HepG2 (cell line): ENCODE results near the gene SERPINA3. TPM values are rescaled to one million over a fixed set of nuclear protein-coding genes. Genes with fewer than 3 reads are reported as not detected.

Experiments
- FOXK2 ChIP-seq: fragments of 450-650 bp; IDR thresholded peaks from 2 replicates; pipeline ENCODE4 v1.6.1; 2016
- FUBP1 ChIP-seq: sonication (generic); formaldehyde crosslinking; IDR thresholded peaks from 2 replicates; pipeline ENCODE4 v1.5.1; 2020; ENCODE audit warnings: missing genetic modification reagents, mild to moderate bottlenecking, borderline replicate concordance
- JARID2 ChIP-seq: sonication (generic); formaldehyde crosslinking; IDR thresholded peaks from 2 replicates; pipeline ENCODE4 v1.8.1; 2023; ENCODE audit warnings: missing genetic modification reagents, inconsistent platforms; ENCODE audit not compliant: insufficient replicate concordance
- KDM1A ChIP-seq: IDR thresholded peaks from 2 replicates; pipeline ENCODE4 v1.6.1; 2016; ENCODE audit warnings: missing compliant biosample characterization
- NAIF1 ChIP-seq: sonication (generic); formaldehyde crosslinking; IDR thresholded peaks from 2 replicates; pipeline ENCODE4 v1.5.0; 2020; ENCODE audit warnings: mild to moderate bottlenecking, missing genetic modification reagents, borderline replicate concordance
- NR2F6 ChIP-seq, 2 experiments: IDR thresholded peaks; 2 replicates each; pipeline ENCODE4 v1.6.1; 2016; ENCODE audit warnings: antibody characterized with exemption in 1 of 2, mild to moderate bottlenecking in 1 of 2
- PHF20 ChIP-seq: sonication (generic); formaldehyde crosslinking; IDR thresholded peaks from 2 replicates; pipeline ENCODE4 v1.5.0; 2020; ENCODE audit warnings: mild to moderate bottlenecking, missing genetic modification reagents
- RFX3 ChIP-seq: IDR thresholded peaks from 2 replicates; pipeline ENCODE4 v1.6.1; 2016; ENCODE audit warnings: missing biosample characterization, missing genetic modification reagents
- RFXAP ChIP-seq: sonication (generic); formaldehyde crosslinking; IDR thresholded peaks from 2 replicates; pipeline ENCODE4 v1.4.0; 2020; ENCODE audit warnings: missing genetic modification reagents, borderline replicate concordance
- SALL2 ChIP-seq: sonication (generic); formaldehyde crosslinking; IDR thresholded peaks from 2 replicates; pipeline ENCODE4 v1.8.1; 2023; ENCODE audit warnings: mild to moderate bottlenecking, missing genetic modification reagents, inconsistent platforms
- SAP130 ChIP-seq: IDR thresholded peaks from 2 replicates; pipeline ENCODE4 v1.6.1; 2016; ENCODE audit warnings: low read depth
- SATB2 ChIP-seq: sonication (generic); formaldehyde crosslinking; IDR thresholded peaks from 2 replicates; pipeline ENCODE4 v1.5.0; 2020; ENCODE audit warnings: missing genetic modification reagents
- SMC3 ChIP-seq: IDR thresholded peaks from 2 replicates; pipeline ENCODE4 v1.6.1; 2011; ENCODE audit warnings: low read length, improper control_type of control experiment
- ZBTB8A ChIP-seq: sonication (generic); formaldehyde crosslinking; IDR thresholded peaks from 2 replicates; pipeline ENCODE4 v1.4.0; 2020; ENCODE audit warnings: mild to moderate bottlenecking, low read depth, missing genetic modification reagents, borderline replicate concordance
- ZEB1 ChIP-seq: IDR thresholded peaks from 2 replicates; pipeline ENCODE4 v1.6.1; 2012; ENCODE audit warnings: mild to moderate bottlenecking, low read depth, inconsistent platforms; ENCODE audit not compliant: insufficient replicate concordance
- ZMYM3 ChIP-seq: sonication (generic); formaldehyde crosslinking; IDR thresholded peaks from 2 replicates; pipeline ENCODE4 v1.5.1; 2020; ENCODE audit warnings: mild to moderate bottlenecking, missing genetic modification reagents
- ZNF180 ChIP-seq: sonication (generic); formaldehyde crosslinking; IDR thresholded peaks from 2 replicates; pipeline ENCODE4 v1.4.0; 2020; ENCODE audit warnings: low read depth, missing genetic modification reagents, borderline replicate concordance
- ZNF503 ChIP-seq: sonication (generic); formaldehyde crosslinking; IDR thresholded peaks from 2 replicates; pipeline ENCODE4 v1.4.0; 2020; ENCODE audit warnings: missing genetic modification reagents
- ZNF512B ChIP-seq: sonication (generic); formaldehyde crosslinking; IDR thresholded peaks from 2 replicates; pipeline ENCODE4 v1.5.1; 2020; ENCODE audit warnings: missing genetic modification reagents, mild to moderate bottlenecking, borderline replicate concordance
- ZNF543 ChIP-seq: sonication (generic); formaldehyde crosslinking; IDR thresholded peaks from 2 replicates; pipeline ENCODE4 v1.4.0; 2020; ENCODE audit warnings: mild to moderate bottlenecking, missing genetic modification reagents
- polyA plus RNA-seq, 8 experiments: library from polyadenylated mRNA; depleted of rRNA in 3 of 8; stranded (reverse) in 7 of 8; unstranded in 1 of 8; fragments of >200 nt; fragmentation: Illumina TruSeq in 4 of 8; extraction: Trizol in 4 of 8; gene quantifications; 2 replicates each; pipeline versions ENCODE4 v1.2.1 to v1.2.3, GENCODE V29; 2011 to 2016; ENCODE audit warnings: low read depth in 4 of 8, missing spikeins in 1 of 8, mixed read lengths in 1 of 8; ENCODE audit not compliant: insufficient read depth in 1 of 8
- total RNA-seq, 5 experiments: library from RNA; depleted of rRNA; stranded (reverse); fragments of >200 nt; fragmentation: Illumina TruSeq; extraction: Trizol; gene quantifications; 2 replicates each; pipeline ENCODE4 v1.2.3, GENCODE V29; 2016; ENCODE audit warnings: low read depth in 1 of 5
- TF ChIP-seq, protein P1 (sequence below): sonication (generic); formaldehyde crosslinking; IDR thresholded peaks from 2 replicates; pipeline ENCODE4 v1.5.0; 2020; ENCODE audit warnings: mild to moderate bottlenecking, missing genetic modification reagents, borderline replicate concordance

SERPINA3 gene
- total and polyA plus RNA-seq, 2 of the 13 experiments (the other 11 are each of a cell fraction or from before 2014, with no cell fraction given): 825 to 2,200 TPM

- TF ChIP-seq ZNF543 (no peak), RFX3 (CRISPR knock-in tag) (no peak), SMC3 (no peak), ZBTB8A (no peak), NAIF1 (CRISPR knock-in tag) (no peak), ZNF512B (no peak), SATB2 (CRISPR knock-in tag) (no peak), ZMYM3 (CRISPR knock-in tag) (peak; percentile 75; the same call in 1 of the 2 replicates), ZNF503 (CRISPR knock-in tag) (no peak), SALL2 (CRISPR knock-in tag) (no peak), SAP130 (CRISPR knock-in tag) (peak; percentile 60), ZNF180 (CRISPR knock-in tag) (no peak), FOXK2 (no peak), NR2F6 (IDR thresholded peaks at IDR 0.05) (no peak), NR2F6 (CRISPR knock-in tag; IDR thresholded peaks at IDR 0.05) (peak; percentile 66), RFXAP (no peak), JARID2 (CRISPR knock-in tag) (no peak), FUBP1 (0 out of 2 replicates have a peak, but pooled peaks have one; percentile 58), ZEB1 (peak; percentile 57), PHF20 (peak; percentile 29; the same call in 1 of the 2 replicates), KDM1A (CRISPR knock-in tag) (0 out of 2 replicates have a peak, but pooled peaks have one; percentile 16)
- TF ChIP-seq, protein P1, sequence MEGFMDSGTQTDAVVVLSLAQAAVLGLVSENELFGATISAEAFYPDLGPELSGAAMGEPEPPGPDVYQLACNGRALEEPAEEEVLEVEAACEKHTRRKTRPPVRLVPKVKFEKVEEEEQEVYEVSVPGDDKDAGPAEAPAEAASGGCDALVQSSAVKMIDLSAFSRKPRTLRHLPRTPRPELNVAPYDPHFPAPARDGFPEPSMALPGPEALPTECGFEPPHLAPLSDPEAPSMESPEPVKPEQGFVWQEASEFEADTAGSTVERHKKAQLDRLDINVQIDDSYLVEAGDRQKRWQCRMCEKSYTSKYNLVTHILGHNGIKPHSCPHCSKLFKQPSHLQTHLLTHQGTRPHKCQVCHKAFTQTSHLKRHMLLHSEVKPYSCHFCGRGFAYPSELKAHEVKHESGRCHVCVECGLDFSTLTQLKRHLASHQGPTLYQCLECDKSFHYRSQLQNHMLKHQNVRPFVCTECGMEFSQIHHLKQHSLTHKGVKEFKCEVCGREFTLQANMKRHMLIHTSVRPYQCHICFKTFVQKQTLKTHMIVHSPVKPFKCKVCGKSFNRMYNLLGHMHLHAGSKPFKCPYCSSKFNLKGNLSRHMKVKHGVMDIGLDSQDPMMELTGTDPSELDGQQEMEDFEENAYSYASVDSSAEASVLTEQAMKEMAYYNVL (CRISPR knock-in tag): 0 out of 2 replicates have a peak, but pooled peaks have one; percentile 35
Measured at GRCh38 chr14:94569381-94570001, 42.7 kb upstream of the SERPINA3 start (continued).
